K562 (cell line): Measurements from ENCODE around the gene DRAXIN. TPM values are rescaled to one million over a fixed set of nuclear protein-coding genes. Genes with fewer than 3 reads are reported as not detected.
A peak's percentile ranks its signal among the peaks of the same experiment; 100 is the strongest.

Experiments used
- CHD1 ChIP-seq: fragments of 200-600 bp; sonication (generic); IDR thresholded peaks from one replicate; pipeline ENCODE4 v1.6.1; 2012; ENCODE audit warnings: mild to moderate bottlenecking, moderate library complexity, low read length, inconsistent platforms
- DLX4 ChIP-seq: fragments of 250-450 bp; sonication (Bioruptor Pico); IDR thresholded peaks from 2 replicates; pipeline ENCODE4 v1.6.1; 2021; ENCODE audit warnings: mild to moderate bottlenecking
- FOSL1 ChIP-seq: fragments of 200-800 bp; sonication (Bioruptor generic); conservative IDR thresholded peaks from 2 replicates; pipeline ENCODE4 v1.6.1; 2016; ENCODE audit warnings: missing genetic modification characterization, missing compliant biosample characterization
- HMG20A ChIP-seq: fragments of 450-650 bp; formaldehyde crosslinking; conservative IDR thresholded peaks from 2 replicates; pipeline ENCODE4 v1.4.0; 2020; ENCODE audit warnings: mild to moderate bottlenecking, mixed read lengths
- KLF6 ChIP-seq: fragments of 250-450 bp; sonication (Bioruptor Pico); IDR thresholded peaks from 2 replicates; pipeline ENCODE4 v1.4.0; 2020; ENCODE audit warnings: mild to moderate bottlenecking, moderate library complexity, borderline replicate concordance
- MBD1 ChIP-seq: fragments of 250-450 bp; sonication (Bioruptor Pico); IDR thresholded peaks from 2 replicates; pipeline ENCODE4 v1.8.0; 2022; ENCODE audit warnings: inconsistent platforms
- NBN ChIP-seq: fragments of 450-650 bp; IDR thresholded peaks from 2 replicates; pipeline ENCODE4 v1.6.1; 2016; ENCODE audit warnings: low read depth, mild to moderate bottlenecking
- PATZ1 ChIP-seq: fragments of 250-450 bp; sonication (Bioruptor Pico); IDR thresholded peaks from 2 replicates; pipeline ENCODE4 v1.5.0; 2020; ENCODE audit warnings: mild to moderate bottlenecking, borderline replicate concordance
- PHF20 ChIP-seq: fragments of 450-650 bp; IDR thresholded peaks from 2 replicates; pipeline ENCODE4 v1.6.1; 2018; ENCODE audit not compliant: partially characterized antibody
- POLR3G ChIP-seq: IDR thresholded peaks from 2 replicates; pipeline ENCODE4 v1.6.1; 2011; ENCODE audit not compliant: insufficient read length, insufficient replicate concordance; ENCODE audit errors: extremely low read depth
- RB1 ChIP-seq: fragments of 450-650 bp; IDR thresholded peaks from 2 replicates; pipeline ENCODE4 v1.6.1; 2017; ENCODE audit warnings: low read depth, mild to moderate bottlenecking
- SP1 ChIP-seq: sonication (generic); formaldehyde crosslinking; IDR thresholded peaks from 2 replicates; pipeline ENCODE4 v1.8.1; 2022; ENCODE audit warnings: mild to moderate bottlenecking, missing genetic modification reagents
- TSC22D4 ChIP-seq: fragments of 450-650 bp; IDR thresholded peaks from 2 replicates; pipeline ENCODE4 v1.6.1; 2016; ENCODE audit warnings: missing genetic modification characterization, missing biosample characterization, control low read depth
- U2AF1 ChIP-seq: fragments of 200-400 bp; formaldehyde crosslinking; optimal IDR thresholded peaks from 2 replicates; pipeline ENCODE3; 2017; ENCODE audit warnings: mild to moderate bottlenecking, low read depth, low read length, moderate library complexity
- USF1 ChIP-seq: sonication (generic); formaldehyde crosslinking; IDR thresholded peaks from 2 replicates; pipeline ENCODE4 v1.9.0; 2022; ENCODE audit warnings: mild to moderate bottlenecking, missing genetic modification reagents
- YY1 ChIP-seq, 3 experiments: IDR thresholded peaks; 2 replicates each; pipeline ENCODE4 v1.6.1; 2011; ENCODE audit warnings: low read length in 2 of 3, mild to moderate bottlenecking in 2 of 3, moderate library complexity in 2 of 3, borderline replicate concordance in 1 of 3, control low read depth in 1 of 3, low read depth in 1 of 3; ENCODE audit not compliant: insufficient read depth in 3 of 3, insufficient replicate concordance in 2 of 3, control insufficient read depth in 1 of 3, insufficient read length in 1 of 3; ENCODE audit errors: extremely low read depth in 1 of 3
- ZNF121 ChIP-seq: sonication (generic); formaldehyde crosslinking; conservative IDR thresholded peaks from 2 replicates; pipeline ENCODE4 v1.8.0; 2022; ENCODE audit warnings: missing genetic modification reagents
- ZNF165 ChIP-seq: fragments of 250-450 bp; sonication (Bioruptor Pico); IDR thresholded peaks from 2 replicates; pipeline ENCODE4 v1.4.0; 2020; ENCODE audit warnings: borderline replicate concordance
- polyA plus RNA-seq, 8 experiments: library from polyadenylated mRNA; depleted of rRNA in 4 of 8; stranded (reverse) in 5 of 8; unstranded in 3 of 8; fragments of >200 nt; fragmentation: Nextera tagmentation in 2 of 8; fragmentation: Illumina TruSeq in 1 of 8; extraction: Ambion mirVana in 2 of 8; extraction: Trizol in 1 of 8; gene quantifications; 2 replicates each; pipeline versions ENCODE4 v1.2.1 to v1.2.3, GENCODE V29; 2011 to 2014; ENCODE audit warnings: inconsistent platforms in 1 of 8, missing spikeins in 1 of 8
- total RNA-seq, 7 experiments: library from RNA; depleted of rRNA in 6 of 7; stranded (reverse); fragments of >200 nt in 6 of 7; fragmentation: Illumina TruSeq in 2 of 7; extraction: Trizol in 2 of 7; gene quantifications; 2 replicates each; pipeline versions ENCODE4 v1.2.1 to v1.2.3, GENCODE V29; 2011 to 2021; ENCODE audit warnings: low replicate concordance in 1 of 7
- TF ChIP-seq, protein P1 (sequence below): fragments of 250-450 bp; sonication (Bioruptor Pico); IDR thresholded peaks from 2 replicates; pipeline ENCODE4 v1.5.0; 2021; ENCODE audit warnings: mild to moderate bottlenecking, borderline replicate concordance

Gene DRAXIN
- total and polyA plus RNA-seq, 9 of the 15 experiments (the other 6 are each of a cell fraction or from before 2014, with no cell fraction given): 0.01 to 0.04 (median 0.01) TPM; not detected in 6

DNA sequence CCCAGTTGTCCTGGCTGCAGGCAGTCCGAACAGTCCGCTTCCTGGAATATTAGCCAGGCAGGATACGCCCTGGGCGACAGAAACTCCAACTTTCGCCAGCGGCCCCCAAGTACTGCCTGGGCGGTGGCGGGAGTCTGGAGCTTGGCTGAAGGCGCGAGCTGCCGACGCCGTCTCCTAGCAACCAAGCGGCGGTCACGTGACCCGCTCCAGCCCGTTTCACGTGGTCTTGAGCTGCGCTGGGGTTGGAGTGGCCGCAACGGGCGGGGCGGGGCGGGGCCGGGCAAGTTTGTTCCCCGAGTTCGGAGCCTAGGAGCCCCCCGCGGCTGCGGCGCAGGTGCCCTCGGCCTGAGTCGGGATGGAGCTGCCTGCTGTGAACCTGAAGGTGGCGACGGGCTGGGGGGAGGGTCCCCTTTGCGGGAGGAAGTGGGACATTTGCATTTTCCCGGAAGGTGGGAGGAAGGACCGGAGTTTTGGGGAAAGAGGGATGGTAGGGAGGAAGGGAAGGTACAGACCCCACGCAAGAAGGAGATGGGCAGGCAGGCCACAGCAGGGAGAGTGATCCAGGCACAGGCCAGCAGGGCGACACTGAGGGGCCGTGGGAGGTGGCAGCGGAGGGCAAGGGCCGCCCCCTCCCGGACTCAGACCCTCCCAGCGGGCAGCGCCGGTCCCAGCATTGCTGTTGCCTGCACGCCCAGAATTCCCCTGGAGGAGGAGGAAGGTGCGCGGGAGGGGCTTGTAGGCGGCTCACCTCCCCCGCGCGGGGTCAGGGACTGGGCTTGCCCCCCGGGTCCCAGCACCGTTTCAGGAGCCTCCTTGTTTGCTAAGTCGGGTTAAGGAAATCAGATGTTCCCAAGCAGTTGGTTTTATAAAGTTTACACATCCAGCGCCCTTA is 44.6 kb downstream of the DRAXIN start, which contains the start of gene AGTRAP (continued):
- TF ChIP-seq YY1 (IDR thresholded peaks at IDR 0.05; ENCODE audit: borderline replicate concordance in 1 of 3, control insufficient read depth in 1 of 3, extremely low read depth in 1 of 3, insufficient read depth in 3 of 3, insufficient read length in 1 of 3, insufficient replicate concordance in 2 of 3, low read depth in 1 of 3, low read length in 2 of 3): peak in 1 of 3 experiments; percentile 28
- TF ChIP-seq POLR3G: no peak
- TF ChIP-seq U2AF1: no peak
- peak; percentile 73 for TF ChIP-seq SP1 (CRISPR knock-in tag)
- peak; percentile 35; the same call in 1 of the 2 replicates for TF ChIP-seq FOSL1
- TF ChIP-seq NBN: peak; percentile 68
- peak; percentile 98 for TF ChIP-seq USF1 (CRISPR knock-in tag)
- TF ChIP-seq PHF20: peak; percentile 66
- TF ChIP-seq, protein P1, sequence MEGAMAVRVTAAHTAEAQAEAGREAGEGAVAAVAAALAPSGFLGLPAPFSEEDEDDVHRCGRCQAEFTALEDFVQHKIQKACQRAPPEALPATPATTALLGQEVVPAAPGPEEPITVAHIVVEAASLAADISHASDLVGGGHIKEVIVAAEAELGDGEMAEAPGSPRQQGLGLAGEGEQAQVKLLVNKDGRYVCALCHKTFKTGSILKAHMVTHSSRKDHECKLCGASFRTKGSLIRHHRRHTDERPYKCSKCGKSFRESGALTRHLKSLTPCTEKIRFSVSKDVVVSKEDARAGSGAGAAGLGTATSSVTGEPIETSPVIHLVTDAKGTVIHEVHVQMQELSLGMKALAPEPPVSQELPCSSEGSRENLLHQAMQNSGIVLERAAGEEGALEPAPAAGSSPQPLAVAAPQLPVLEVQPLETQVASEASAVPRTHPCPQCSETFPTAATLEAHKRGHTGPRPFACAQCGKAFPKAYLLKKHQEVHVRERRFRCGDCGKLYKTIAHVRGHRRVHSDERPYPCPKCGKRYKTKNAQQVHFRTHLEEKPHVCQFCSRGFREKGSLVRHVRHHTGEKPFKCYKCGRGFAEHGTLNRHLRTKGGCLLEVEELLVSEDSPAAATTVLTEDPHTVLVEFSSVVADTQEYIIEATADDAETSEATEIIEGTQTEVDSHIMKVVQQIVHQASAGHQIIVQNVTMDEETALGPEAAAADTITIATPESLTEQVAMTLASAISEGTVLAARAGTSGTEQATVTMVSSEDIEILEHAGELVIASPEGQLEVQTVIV: peak; percentile 47; the same call in 1 of the 2 replicates
- no peak for TF ChIP-seq CHD1
- no peak for TF ChIP-seq PATZ1 (CRISPR knock-in tag)
- no peak for TF ChIP-seq MBD1 (CRISPR knock-in tag)
- TF ChIP-seq KLF6 (CRISPR knock-in tag): peak; percentile 7; the same call in 1 of the 2 replicates
- no peak for TF ChIP-seq DLX4 (CRISPR knock-in tag)
- no peak for TF ChIP-seq ZNF121 (CRISPR knock-in tag)
- no peak for TF ChIP-seq TSC22D4
- no peak for TF ChIP-seq ZNF165
- TF ChIP-seq HMG20A (CRISPR knock-in tag): no peak
- TF ChIP-seq RB1: peak; percentile 95
